ENCODE measurements around the gene PNRC1.
"Not testable (repeated sequence)": the region's sequence is repeated elsewhere in the genome, so short reads cannot be mapped to it uniquely, and the experiment has no call there.

DNA sequence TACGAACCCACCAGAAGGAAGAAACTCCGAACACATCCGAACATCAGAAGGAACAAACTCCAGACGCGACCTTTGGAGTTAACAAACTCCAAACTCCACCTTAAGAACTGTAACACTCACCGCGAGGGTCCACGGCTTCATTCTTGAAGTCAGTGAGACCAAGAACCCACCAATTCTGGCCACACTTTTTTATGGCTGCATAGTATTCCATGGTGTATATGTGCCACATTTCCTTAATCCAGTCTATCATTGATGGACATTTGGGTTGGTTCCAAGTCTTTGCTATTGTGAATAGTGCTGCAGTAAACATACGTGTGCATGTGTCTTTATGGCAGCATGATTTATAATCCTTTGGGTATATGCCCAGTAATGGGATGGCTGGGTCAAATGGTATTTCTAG is 14.4 kb upstream of the PNRC1 start:
- TF ChIP-seq EZH2 (IDR thresholded peaks at IDR 0.05; ENCODE audit: borderline replicate concordance, low read depth, low read length, severe bottlenecking): not testable (repeated sequence)
- TF ChIP-seq, protein P1, sequence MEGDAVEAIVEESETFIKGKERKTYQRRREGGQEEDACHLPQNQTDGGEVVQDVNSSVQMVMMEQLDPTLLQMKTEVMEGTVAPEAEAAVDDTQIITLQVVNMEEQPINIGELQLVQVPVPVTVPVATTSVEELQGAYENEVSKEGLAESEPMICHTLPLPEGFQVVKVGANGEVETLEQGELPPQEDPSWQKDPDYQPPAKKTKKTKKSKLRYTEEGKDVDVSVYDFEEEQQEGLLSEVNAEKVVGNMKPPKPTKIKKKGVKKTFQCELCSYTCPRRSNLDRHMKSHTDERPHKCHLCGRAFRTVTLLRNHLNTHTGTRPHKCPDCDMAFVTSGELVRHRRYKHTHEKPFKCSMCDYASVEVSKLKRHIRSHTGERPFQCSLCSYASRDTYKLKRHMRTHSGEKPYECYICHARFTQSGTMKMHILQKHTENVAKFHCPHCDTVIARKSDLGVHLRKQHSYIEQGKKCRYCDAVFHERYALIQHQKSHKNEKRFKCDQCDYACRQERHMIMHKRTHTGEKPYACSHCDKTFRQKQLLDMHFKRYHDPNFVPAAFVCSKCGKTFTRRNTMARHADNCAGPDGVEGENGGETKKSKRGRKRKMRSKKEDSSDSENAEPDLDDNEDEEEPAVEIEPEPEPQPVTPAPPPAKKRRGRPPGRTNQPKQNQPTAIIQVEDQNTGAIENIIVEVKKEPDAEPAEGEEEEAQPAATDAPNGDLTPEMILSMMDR (IDR thresholded peaks at IDR 0.05; ENCODE audit: borderline replicate concordance, extremely low read depth, low read length, poor library complexity, severe bottlenecking): not testable (repeated sequence)

Data from DND-41 (cell line).